CD4-positive, alpha-beta T cell treated with Interleukin-2 at 100 ng/mL for 4 hours (primary cell): ENCODE results near the gene GULP1.
"Not testable (repeated sequence)": the region's sequence is repeated elsewhere in the genome, so short reads cannot be mapped to it uniquely, and the experiment has no call there.

Experiments used
- DNase-seq: peaks from one replicate; pipeline ENCODE4 v3.0.0-alpha.2; 2020; ENCODE audit warnings: low spot score

The GULP1 gene

GRCh38 chr2:188605609-188606584, 314.2 kb downstream of the GULP1 start:
- not testable (repeated sequence) for DNase-seq

- not testable (repeated sequence) for DNase-seq
Measured at GRCh38 chr2:188606596-188606995, 314.9 kb downstream of the GULP1 start.

- no peak for DNase-seq
Measured at GRCh38 chr2:188607501-188607900, 315.8 kb downstream of the GULP1 start.

GRCh38 chr2:188609321-188610049, 317.8 kb downstream of the GULP1 start:
- no peak for DNase-seq

- no peak for DNase-seq
Measured at GRCh38 chr2:188610050-188610444, 318.4 kb downstream of the GULP1 start.

- DNase-seq: no peak
Measured at GRCh38 chr2:188610827-188611226, 319.2 kb downstream of the GULP1 start.

- DNase-seq: no peak
Measured at GRCh38 chr2:188619146-188619545, 327.5 kb downstream of the GULP1 start.

- no peak for DNase-seq
Measured at GRCh38 chr2:188620916-188621315, 329.2 kb downstream of the GULP1 start.

- no peak for DNase-seq
Measured at GRCh38 chr2:188622601-188623260, 331.1 kb downstream of the GULP1 start.

GRCh38 chr2:188623995-188624643, 332.4 kb downstream of the GULP1 start:
- DNase-seq: no peak

GRCh38 chr2:188627471-188627870, 335.8 kb downstream of the GULP1 start:
- DNase-seq: no peak

GRCh38 chr2:188628989-188629752, 337.5 kb downstream of the GULP1 start:
- DNase-seq: no peak

- DNase-seq: no peak
Measured at GRCh38 chr2:188629753-188630527, 338.3 kb downstream of the GULP1 start.

- DNase-seq: no peak
Measured at GRCh38 chr2:188631037-188631809, 339.5 kb downstream of the GULP1 start.

- no peak for DNase-seq
Measured at GRCh38 chr2:188634656-188635055, 343.0 kb downstream of the GULP1 start.
